Activated CD8-positive, alpha-beta memory T cell treated with anti-CD3 and anti-CD28 coated beads, Interleukin-2, amount 50 U/mL, for 24 hours (primary cell): ENCODE results near the gene GABRG3.

Experiments
- DNase-seq: peaks from one replicate; pipeline ENCODE4 v3.0.0-alpha.2; 2020; ENCODE audit errors: extremely low read depth

GABRG3 gene

GRCh38 chr15:27241943-27242342 lies 271.0 kb downstream of the GABRG3 start:
- no peak for DNase-seq

- no peak for DNase-seq
These were observed 273.1 kb downstream of the GABRG3 start for GRCh38 chr15:27244047-27244446.

- DNase-seq: no peak
These were observed 277.3 kb downstream of the GABRG3 start for GRCh38 chr15:27248251-27248650.

DNA sequence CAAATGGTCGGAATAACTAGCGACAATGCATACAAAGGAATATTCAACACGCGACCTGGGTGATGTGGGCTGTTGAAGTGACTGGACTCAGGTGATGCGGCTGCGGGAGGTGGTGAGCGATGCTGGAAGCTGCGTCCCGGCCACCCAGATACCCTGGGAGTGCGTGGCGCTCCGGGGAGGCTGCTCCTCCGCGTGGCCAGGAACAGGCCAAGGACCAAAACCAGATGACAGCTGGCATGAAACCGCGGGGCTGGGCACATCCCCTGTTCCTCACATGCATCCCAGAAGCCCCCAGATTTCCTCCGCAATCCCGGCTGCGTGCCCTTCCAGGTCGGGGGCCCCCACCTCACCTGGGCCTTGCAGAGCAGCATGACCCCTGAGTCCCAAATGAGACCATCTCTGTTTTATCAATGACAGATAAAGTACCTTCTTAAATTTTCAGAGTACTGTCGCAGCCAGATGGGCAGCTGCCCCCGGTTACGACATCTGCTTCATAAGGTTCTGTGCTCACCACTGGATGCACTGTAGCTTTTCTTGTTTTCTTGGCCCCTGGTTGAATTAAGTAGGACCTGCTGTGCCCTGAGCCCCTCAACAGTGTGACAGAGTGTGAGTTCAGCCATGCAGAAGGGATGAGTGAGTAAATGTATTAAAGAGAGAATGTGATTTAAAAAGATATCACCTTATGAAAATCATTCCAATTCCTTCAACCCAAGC lies 278.2 kb downstream of the GABRG3 start:
- DNase-seq: no peak

DNA sequence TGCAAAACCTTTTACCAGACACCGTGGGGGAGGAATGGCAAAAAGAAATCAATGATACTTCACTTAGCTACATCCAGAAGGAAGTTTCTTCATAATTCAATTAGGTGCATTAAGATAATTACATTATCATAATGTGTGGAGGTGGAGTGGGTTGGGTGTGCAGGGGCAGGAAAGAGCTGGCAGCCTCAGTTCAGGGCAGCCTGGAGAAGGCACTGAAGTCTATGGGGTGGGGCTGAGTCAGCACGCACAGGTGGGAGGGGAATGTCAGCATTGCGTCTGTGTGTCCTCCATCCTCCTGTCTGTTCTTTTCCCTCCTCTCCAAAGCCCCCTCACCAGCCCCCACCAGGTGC lies 278.8 kb downstream of the GABRG3 start:
- no peak for DNase-seq

DNA sequence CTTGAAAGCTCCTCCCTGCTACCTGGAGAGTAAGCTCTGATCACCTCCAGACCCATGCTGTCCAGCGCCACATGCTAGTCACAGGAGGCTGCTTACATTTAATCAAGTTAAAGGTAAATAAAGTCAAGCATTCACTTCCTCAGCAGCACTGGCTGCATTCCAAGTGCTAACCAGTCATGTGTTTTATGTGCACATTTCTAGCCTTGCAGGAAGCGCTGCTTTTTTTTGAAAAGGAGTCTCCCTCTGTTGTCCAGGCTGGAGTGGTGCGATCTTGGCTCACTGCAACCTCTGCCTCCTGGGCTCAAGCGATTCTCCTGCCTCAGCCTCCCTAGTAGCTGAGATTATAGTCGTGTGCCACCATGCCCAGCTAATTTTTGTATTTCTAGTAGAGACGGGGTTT lies 279.2 kb downstream of the GABRG3 start:
- DNase-seq: no peak

DNA sequence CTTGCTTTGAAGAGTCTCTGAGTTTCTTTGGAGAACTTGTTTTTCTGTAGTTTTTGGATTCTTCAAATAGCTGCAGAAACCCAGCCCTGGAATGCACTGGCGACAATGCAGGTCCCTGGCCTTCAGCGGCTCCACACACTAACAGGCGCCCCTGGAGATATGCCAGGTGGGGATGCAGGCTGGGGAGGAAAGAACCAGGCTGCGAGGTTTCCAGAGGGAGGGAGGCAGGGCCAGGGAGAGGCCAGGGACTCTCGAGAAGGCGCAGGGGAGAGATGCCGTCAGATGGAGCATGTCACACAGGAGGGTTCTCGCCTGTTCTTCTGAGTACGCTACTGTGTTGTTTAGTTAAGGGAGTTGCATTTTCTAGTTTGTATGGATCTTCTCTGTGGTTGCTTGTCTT lies 283.1 kb downstream of the GABRG3 start:
- DNase-seq: no peak

DNA sequence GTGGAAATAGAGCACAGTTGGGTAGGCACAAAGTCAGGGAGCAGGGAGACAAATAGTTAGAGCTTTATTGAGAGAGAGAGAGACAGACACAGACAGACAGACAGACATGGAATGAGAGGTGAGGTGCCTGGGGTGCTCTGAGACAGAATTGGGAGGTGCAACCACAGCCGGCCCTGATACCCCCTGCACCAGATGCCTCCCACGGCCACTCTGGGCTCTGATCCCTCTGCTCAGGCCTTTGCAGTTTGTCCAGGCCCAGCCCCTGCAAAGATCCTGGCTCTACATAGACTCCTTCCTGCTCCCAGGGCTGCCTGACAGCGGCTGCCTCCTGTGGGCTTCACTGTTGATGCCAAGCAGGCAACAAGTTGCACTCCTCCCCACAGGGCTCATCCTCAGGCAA lies 283.8 kb downstream of the GABRG3 start:
- no peak for DNase-seq

GRCh38 chr15:27256446-27256845 lies 285.5 kb downstream of the GABRG3 start:
- DNase-seq: no peak

- no peak for DNase-seq
These were observed 287.3 kb downstream of the GABRG3 start for GRCh38 chr15:27258287-27258686.

GRCh38 chr15:27260523-27260922 lies 289.5 kb downstream of the GABRG3 start:
- no peak for DNase-seq

GRCh38 chr15:27268923-27269322 lies 297.9 kb downstream of the GABRG3 start:
- no peak for DNase-seq

GRCh38 chr15:27271258-27271657 lies 300.3 kb downstream of the GABRG3 start:
- no peak for DNase-seq

- no peak for DNase-seq
These were observed 301.4 kb downstream of the GABRG3 start for GRCh38 chr15:27272427-27272826.

DNA sequence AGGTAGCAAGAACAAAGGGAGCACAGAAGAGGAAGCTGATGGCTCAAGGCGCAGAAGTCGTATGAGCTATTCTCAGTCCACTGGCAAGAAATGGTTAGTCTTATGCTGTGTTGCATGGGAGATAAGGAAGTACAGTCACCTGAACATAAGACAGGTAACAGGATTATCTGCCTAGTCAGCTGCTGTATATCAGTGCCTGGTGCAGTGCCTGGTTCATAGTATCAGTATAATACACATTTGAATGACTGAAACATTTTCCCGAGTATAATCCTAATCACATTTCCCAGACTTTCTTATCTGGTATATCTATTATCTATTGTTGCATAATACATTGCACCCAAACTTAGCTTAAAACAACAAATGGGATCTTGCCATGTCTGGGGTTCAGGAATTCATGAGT lies 302.5 kb downstream of the GABRG3 start:
- DNase-seq: no peak

- no peak for DNase-seq
These were observed 307.8 kb downstream of the GABRG3 start for GRCh38 chr15:27278761-27279160.

GRCh38 chr15:27292641-27293040 lies 321.7 kb downstream of the GABRG3 start:
- no peak for DNase-seq

- no peak for DNase-seq
These were observed 322.6 kb downstream of the GABRG3 start for GRCh38 chr15:27293607-27294006.

GRCh38 chr15:27317736-27318135 lies 346.8 kb downstream of the GABRG3 start:
- DNase-seq: no peak

- no peak for DNase-seq
These were observed 352.8 kb downstream of the GABRG3 start for GRCh38 chr15:27323801-27324200.

DNA sequence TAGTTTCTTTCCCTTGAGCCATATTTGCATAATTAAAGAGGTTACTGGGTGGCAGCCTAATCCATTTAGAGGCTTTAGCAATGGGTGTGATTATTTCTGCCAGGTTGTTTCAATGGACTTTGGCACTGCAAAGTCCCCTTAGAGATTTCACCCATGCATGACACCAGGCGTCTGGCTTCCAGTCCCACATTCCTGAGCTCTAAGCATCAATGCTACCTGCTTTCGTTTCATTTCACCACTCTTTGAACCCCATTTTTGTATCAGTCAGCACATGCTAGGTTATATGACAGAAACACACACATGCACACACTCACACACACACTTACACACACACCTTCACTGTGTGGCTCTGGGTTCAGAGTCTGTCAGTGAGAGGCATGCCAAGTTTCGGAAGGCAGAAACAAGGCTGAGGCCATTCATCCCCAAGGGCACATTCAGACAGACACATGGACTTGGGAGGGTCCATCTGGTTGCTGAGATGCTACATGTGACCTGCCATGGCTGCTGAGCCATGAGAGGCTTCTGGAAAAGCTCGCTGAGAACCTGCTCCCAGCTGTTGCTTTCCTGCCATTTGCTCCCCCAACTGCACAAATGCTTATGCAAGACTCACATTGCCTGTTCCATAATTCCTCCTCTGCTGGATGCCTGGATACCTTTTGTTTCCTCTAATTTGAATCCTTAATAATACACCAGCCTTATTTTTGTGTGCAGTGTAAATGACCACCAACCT lies 354.1 kb downstream of the GABRG3 start:
- no peak for DNase-seq

- no peak for DNase-seq
These were observed 356.6 kb downstream of the GABRG3 start for GRCh38 chr15:27327467-27328025.

GRCh38 chr15:27328186-27328585 lies 357.2 kb downstream of the GABRG3 start:
- no peak for DNase-seq
